IMR-90 (cell line): Measurements from ENCODE around the gene OR8D1.

ENCODE experiments used
- CTCF ChIP-seq: conservative IDR thresholded peaks from 2 replicates; pipeline ENCODE4 v1.5.1; 2012; ENCODE audit warnings: mild to moderate bottlenecking, low read depth, low read length, improper control_type of control experiment
- POLR2A ChIP-seq: IDR thresholded peaks from 2 replicates; pipeline ENCODE4 v1.6.1; 2012; ENCODE audit warnings: mild to moderate bottlenecking, low read depth, low read length
- RFX5 ChIP-seq: IDR thresholded peaks from 2 replicates; pipeline ENCODE4 v1.8.0; 2012; ENCODE audit warnings: low read depth, mild to moderate bottlenecking, low read length, moderate library complexity

- TF ChIP-seq CTCF (no peak), POLR2A (no peak), RFX5 (no peak)
Measured at GRCh38 chr11:124340142-124340447, 26.3 kb upstream of the OR8D1 start.
